Glutamatergic neuron (in vitro differentiated cells): ENCODE results near the gene ADORA1. TPM values are rescaled to one million over a fixed set of nuclear protein-coding genes. Genes with fewer than 3 reads are reported as not detected.

Experiments used
- DNase-seq: peaks from one replicate; pipeline ENCODE4 v3.0.0; 2022
- H3K27ac Mint-ChIP-seq: one replicate; pipeline ENCODE4 v1.8.0; 2020; ENCODE audit warnings: mild to moderate bottlenecking, mixed read lengths, inconsistent platforms; ENCODE audit not compliant: unreplicated experiment
- H3K27me3 Mint-ChIP-seq: one replicate; pipeline ENCODE4 v1.8.0; 2020; ENCODE audit warnings: mild to moderate bottlenecking, moderate library complexity, mixed read lengths, inconsistent platforms; ENCODE audit not compliant: unreplicated experiment
- H3K36me3 Mint-ChIP-seq: one replicate; pipeline ENCODE4 v1.8.0; 2020; ENCODE audit warnings: mild to moderate bottlenecking, mixed read lengths, inconsistent platforms; ENCODE audit not compliant: unreplicated experiment
- H3K4me1 Mint-ChIP-seq: one replicate; pipeline ENCODE4 v1.8.0; 2020; ENCODE audit warnings: mild to moderate bottlenecking, low read depth, mixed read lengths, inconsistent platforms; ENCODE audit not compliant: unreplicated experiment
- H3K4me3 Mint-ChIP-seq: one replicate; pipeline ENCODE4 v1.8.0; 2020; ENCODE audit warnings: mild to moderate bottlenecking, mixed read lengths, inconsistent platforms; ENCODE audit not compliant: unreplicated experiment
- H3K9me3 Mint-ChIP-seq: one replicate; pipeline ENCODE4 v1.8.0; 2020; ENCODE audit warnings: mild to moderate bottlenecking, moderate library complexity, mixed read lengths, inconsistent platforms; ENCODE audit not compliant: unreplicated experiment
- CTCF ChIP-seq: fragments of 200-600 bp; sonication (generic); IDR thresholded peaks from one replicate; pipeline ENCODE4 v1.5.0; 2021; ENCODE audit not compliant: partially characterized antibody, unreplicated experiment
- total RNA-seq: library from RNA; stranded (reverse); fragmentation: NEBNext Ultra II Directional; extraction: Animal tissue kit (Norgen Biotek cat#: 25700); gene quantifications from one replicate; pipeline ENCODE4 v1.2.1, GENCODE V29; 2021; ENCODE audit not compliant: unreplicated experiment

The ADORA1 gene
- total RNA-seq, 1 donor from 2014 or later: 1.2 TPM

- Mint-ChIP-seq H3K27me3 (peaks cover 25% of the 10 kb centered on the region), H3K4me1 (peaks cover 9% of the 10 kb centered on the region), H3K27ac (no peak overlapping the region), H3K36me3 (no peaks in the 10 kb centered on the region), H3K9me3 (no peaks in the 10 kb centered on the region), H3K4me3 (no peak overlapping the region)
- DNase-seq: no peak
- no peak for TF ChIP-seq CTCF
These were observed 2.1 kb downstream of the ADORA1 start for GRCh38 chr1:203129501-203130231.

GRCh38 chr1:203130358-203130985 lies 2.9 kb downstream of the ADORA1 start:
- H3K9me3 Mint-ChIP-seq: no peaks in the 10 kb centered on the region
- DNase-seq: no peak
- H3K4me3 Mint-ChIP-seq: no peak overlapping the region
- H3K36me3 Mint-ChIP-seq: no peaks in the 10 kb centered on the region
- peaks cover 7% of the 10 kb centered on the region for H3K4me1 Mint-ChIP-seq
- H3K27ac Mint-ChIP-seq: no peak overlapping the region
- peaks cover 19% of the 10 kb centered on the region for H3K27me3 Mint-ChIP-seq
- TF ChIP-seq CTCF: no peak

- H3K4me1 Mint-ChIP-seq: peaks cover 7% of the 10 kb centered on the region
- no peak overlapping the region for H3K27ac Mint-ChIP-seq
- no peak for DNase-seq
- no peak overlapping the region for H3K4me3 Mint-ChIP-seq
- peaks cover 15% of the 10 kb centered on the region for H3K27me3 Mint-ChIP-seq
- H3K9me3 Mint-ChIP-seq: no peaks in the 10 kb centered on the region
- no peaks in the 10 kb centered on the region for H3K36me3 Mint-ChIP-seq
- TF ChIP-seq CTCF: no peak
These were observed 4.1 kb downstream of the ADORA1 start for GRCh38 chr1:203131548-203132200.

GRCh38 chr1:203133970-203134725 lies 6.6 kb downstream of the ADORA1 start:
- TF ChIP-seq CTCF: no peak
- no peaks in the 10 kb centered on the region for H3K4me1 Mint-ChIP-seq
- H3K27me3 Mint-ChIP-seq: peaks cover 5% of the 10 kb centered on the region
- no peaks in the 10 kb centered on the region for H3K9me3 Mint-ChIP-seq
- no peaks in the 10 kb centered on the region for H3K36me3 Mint-ChIP-seq
- no peak for DNase-seq
- H3K4me3 Mint-ChIP-seq: no peak overlapping the region
- no peak overlapping the region for H3K27ac Mint-ChIP-seq
